Skeletal muscle cell (primary cell): Measurements from ENCODE around the gene DSTN.

Experiments used
- DNase-seq: peaks from one replicate; pipeline ENCODE4 v3.0.0-alpha.2; 2010; ENCODE audit warnings: low read depth
- H3K4me3 ChIP-seq: 2 replicates; pipeline ENCODE4 v1.5.1; 2011; ENCODE audit warnings: low read depth, mild to moderate bottlenecking, control low read depth, low read length, moderate library complexity

Gene DSTN

DNA sequence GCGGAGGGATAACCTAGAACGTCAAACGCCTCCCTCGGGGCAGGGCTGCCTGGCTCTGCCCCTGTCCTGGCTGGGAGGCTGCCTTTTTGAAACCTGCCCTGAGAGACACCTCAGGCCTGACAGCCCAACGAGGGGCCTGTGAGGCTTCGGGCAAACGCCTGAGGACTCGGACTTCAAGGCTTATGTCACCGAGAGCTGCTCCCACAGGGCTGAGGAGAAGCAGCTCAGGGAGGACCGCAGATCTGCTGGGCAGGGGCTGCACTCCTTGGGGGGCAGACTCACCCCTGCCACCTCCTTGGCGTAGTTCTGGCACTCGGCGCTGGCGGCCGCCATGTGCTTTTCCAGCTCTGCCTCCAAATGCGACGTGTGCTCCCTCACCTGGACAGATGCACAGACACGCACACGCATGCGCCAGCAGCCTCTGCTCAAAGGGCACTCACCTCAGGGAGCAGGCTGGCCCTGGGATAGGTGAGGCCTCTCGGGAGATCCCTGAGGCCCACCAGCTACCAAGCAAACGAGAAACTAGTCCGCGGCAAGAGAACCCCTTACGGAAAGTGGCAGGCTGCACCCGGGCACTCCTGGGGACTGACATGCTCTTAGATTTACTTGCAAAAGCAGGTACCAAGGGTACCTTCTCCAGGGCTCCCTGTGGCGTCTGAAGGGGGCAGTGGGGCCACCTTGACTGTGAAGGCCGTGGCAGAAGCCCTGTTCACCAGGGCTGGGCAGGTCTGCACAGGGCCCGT lies 49.6 kb downstream of the DSTN start:
- no peak for DNase-seq
- no peak overlapping the region for H3K4me3 ChIP-seq

DNA sequence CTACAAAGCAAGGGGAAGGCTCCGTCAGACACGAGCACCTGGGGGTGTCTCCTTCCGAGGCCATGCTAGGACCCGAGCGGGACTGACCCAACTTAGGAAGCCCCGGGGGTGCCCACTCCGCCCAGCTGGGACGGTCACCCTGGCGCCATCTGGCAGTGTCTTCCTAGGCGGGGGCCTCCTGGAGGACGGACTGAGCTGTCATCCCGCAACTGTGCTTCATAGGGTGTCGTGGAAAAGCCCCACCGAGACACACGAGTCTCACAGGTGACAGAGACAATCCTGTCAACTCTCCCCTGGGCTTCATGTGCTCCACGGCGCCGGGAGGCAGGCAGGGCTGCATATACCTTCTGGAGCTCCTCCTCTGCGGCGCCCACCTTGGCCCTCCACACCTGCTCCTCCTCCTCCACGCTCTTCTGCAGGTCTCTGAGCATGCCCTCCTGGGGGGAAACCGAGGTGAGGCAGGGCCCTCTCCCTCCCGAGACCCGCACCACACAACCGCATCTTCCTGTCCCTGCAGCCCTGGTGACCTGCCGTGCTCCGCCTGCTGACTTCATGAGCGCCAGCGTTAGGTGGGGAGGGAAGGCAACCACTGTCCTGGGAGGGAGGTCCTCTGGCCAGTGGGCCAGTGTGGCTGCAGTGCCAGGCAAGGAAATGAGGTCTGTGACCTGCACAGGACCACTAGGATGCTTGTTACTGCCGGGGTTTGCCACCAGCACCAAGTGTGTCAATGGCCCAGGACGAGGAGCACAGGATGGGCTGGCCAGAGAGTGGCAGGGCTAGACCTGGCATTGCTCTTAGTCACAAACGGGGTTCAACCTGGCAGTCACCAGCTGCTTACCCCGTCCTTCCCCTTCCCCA lies 50.7 kb downstream of the DSTN start:
- no peak for DNase-seq
- H3K4me3 ChIP-seq = no peak overlapping the region

- H3K4me3 ChIP-seq = no peak overlapping the region
- DNase-seq = no peak
These were observed 51.5 kb downstream of the DSTN start for GRCh38 chr20:17621229-17621968.

GRCh38 chr20:17622086-17622850 lies 52.4 kb downstream of the DSTN start:
- DNase-seq = no peak
- no peak overlapping the region for H3K4me3 ChIP-seq

GRCh38 chr20:17622851-17623508 lies 53.1 kb downstream of the DSTN start:
- no peak overlapping the region for H3K4me3 ChIP-seq
- DNase-seq = no peak

GRCh38 chr20:17624070-17624469 lies 54.2 kb downstream of the DSTN start:
- DNase-seq = no peak
- H3K4me3 ChIP-seq = no peak overlapping the region

DNA sequence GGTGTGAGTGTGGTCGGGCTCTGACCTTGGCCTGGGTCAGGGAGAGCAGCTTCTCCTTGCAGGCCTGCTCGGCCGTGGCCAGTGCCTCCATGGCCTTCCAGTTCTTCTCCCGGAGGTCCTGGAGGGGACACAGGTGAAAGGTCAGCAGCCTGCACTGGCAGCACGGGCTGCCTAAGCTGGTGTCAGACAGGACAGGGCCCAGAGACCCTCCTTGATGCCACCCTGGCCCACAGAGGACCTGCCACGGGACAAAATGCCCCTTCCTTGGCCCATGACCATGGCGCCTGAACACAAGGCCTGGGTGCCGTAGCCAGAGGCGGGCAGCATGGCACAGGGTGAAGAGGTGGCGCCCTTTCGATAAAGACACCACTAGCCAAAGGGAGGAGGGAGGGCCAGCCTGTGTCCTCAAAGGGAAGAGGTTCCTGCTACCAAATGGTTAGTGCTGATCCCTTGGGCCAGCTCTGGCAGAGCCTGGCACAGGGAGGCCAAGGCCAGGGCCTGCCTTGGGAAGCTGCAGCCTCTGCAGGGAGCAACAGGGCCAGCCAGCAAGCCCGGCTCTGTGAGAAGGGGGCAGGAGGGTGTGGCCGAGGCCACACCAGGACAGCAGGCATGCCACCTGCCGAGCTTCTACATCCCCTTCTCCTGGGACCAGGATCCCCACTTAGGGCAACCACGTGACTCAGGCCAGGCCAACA lies 54.8 kb downstream of the DSTN start:
- no peak overlapping the region for H3K4me3 ChIP-seq

DNA sequence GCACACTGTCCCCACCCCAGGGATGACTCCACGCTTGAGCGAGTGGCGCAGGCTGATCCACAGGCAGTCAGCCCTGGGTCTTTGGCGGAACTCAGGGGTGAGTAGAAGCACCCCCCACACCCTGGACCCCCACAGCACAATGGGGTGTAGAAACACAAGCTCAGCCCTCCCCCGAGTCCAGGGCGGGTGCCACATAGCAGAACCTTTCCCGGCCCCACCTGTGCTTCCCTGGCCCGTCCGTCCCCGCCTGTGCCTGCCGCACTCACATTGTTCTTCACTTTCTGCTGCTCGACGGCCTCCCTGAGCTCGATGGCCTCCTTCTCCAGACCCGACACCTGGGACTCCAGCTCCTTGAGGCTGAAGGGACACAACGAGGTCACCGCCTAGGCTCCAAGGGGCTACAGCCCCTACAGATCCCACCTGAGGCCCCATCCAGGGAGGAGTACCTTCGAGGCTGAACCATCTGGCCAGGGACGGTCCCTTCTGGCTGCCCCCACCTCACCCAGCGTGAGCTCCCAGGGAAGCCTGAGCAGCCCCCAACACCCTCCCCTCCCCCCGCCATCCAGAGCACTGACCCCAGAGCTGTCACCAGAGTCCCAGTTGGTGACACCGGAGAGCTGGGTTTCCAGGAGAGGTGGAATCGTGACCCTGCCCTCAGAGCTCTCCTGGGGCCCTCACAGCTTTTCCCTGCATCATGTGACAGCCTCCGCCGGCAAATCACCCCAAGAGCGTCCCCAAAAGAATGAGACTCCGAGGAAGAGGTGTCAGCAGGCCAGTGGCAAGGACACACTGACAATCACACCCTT lies 55.6 kb downstream of the DSTN start:
- H3K4me3 ChIP-seq = no peak overlapping the region
- DNase-seq = no peak

More for the DNA sequence above, 54.8 kb downstream of the DSTN start:
- DNase-seq = no peak

- H3K4me3 ChIP-seq = no peak overlapping the region
- no peak for DNase-seq
These were observed 56.5 kb downstream of the DSTN start for GRCh38 chr20:17626217-17627007.

DNA sequence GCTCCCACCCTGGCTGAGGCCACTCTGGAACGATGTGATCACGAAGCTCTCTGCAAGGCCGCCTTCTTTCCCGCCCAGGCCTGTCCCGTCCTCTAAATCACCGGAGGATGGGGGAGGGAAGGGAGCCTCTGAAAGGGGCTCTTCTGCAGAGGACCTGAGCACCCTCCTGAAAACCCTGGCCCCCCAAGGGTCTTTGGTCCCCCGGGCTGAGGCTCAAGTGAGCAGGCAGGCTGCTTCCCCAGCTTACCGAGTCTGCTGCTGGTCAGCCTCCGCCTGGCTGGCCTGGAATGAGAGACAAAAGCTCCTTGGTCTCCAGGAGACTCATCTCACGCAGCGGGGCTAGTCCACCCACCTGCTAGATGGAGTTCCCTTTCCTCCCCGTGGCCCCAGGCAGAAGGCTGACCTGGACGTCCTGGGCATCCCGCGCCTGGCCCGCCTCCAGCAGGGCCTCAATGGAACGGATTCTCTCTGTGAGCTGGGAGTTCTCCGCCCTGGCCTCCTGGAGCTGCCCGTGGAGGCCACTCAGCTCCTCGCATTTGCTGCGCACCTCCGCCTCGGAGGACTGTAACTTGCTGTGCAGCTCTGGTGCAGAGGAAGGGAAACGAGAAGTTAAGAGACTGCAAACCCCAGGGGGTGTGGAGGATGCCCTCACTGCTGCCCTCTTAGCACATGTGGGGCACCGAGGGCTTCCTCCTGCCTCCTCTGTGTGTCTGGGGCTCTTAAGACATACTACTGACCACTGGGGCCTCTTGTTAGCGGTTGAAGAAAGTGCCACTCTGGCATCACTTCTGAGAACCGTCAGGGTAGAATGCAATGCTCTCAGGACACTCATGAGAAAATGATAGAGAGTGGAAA lies 57.5 kb downstream of the DSTN start:
- no peak for DNase-seq
- H3K4me3 ChIP-seq = no peak overlapping the region

GRCh38 chr20:17628101-17628841 lies 58.4 kb downstream of the DSTN start:
- DNase-seq = no peak
- H3K4me3 ChIP-seq = no peak overlapping the region

- DNase-seq = no peak
- H3K4me3 ChIP-seq = no peak overlapping the region
These were observed 59.1 kb downstream of the DSTN start for GRCh38 chr20:17629025-17629424.

- no peak overlapping the region for H3K4me3 ChIP-seq
- DNase-seq = no peak
These were observed 59.8 kb downstream of the DSTN start for GRCh38 chr20:17629678-17630089.

DNA sequence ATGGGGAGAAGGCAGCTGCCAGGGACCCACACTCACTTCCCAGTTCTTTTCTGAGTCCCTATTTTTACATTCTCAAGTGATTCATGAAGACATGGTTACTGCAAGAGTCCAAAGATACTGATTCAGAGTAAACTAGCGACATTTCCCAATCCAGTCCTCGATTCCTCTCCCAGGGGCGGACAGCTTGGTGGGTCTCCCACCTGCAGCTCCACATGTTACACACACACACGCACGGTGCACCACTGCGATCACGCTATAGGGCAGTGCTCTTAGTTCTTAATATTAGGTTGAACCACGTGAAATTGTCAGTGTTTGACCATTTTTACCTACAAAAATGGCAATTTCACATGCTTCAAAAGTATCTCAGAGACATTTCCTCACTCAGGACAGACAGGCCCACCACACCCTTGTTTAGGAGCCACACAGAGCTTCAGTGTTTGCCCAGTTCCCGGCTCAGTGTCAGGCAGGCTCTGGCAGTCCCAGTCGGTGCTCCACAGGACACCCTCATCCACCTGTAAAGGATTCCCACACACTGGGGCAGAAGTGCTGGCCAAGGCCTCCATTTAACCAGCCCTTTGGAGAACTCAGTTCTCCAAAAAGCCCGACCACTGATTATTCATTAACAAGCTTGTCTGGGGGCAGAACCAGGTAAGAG lies 60.4 kb downstream of the DSTN start:
- DNase-seq = no peak
- no peak overlapping the region for H3K4me3 ChIP-seq

DNA sequence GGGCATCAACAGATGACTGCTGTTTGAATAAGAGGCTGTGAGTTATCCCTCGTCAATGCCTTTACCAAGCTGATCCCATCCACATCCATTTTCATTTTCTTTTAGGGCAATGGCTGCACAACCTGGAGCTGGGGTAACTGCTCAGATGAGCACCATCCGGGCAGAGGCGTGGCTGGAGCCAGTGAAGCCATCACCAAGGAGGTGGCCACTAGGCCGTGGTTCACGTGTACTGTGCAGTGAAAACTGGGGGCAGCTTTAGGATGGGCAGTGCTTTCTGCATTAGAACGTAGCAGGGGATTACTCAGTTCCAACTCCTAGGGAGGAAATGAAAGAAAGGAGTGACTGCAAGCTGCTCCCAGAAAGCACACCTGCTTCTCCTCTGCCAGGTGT lies 60.9 kb downstream of the DSTN start:
- H3K4me3 ChIP-seq = no peak overlapping the region
- no peak for DNase-seq
